Nephron progenitor cell (in vitro differentiated cells): Measurements from ENCODE around the gene LGALS1.

Experiments
- DNase-seq: peaks from one replicate; pipeline ENCODE4 v3.0.0; 2021
- H3K27ac Mint-ChIP-seq: 2 replicates; pipeline ENCODE4 v1.8.0; 2021; ENCODE audit warnings: mild to moderate bottlenecking, moderate library complexity, mixed read lengths
- H3K27me3 Mint-ChIP-seq: 2 replicates; pipeline ENCODE4 v1.8.0; 2021; ENCODE audit warnings: mild to moderate bottlenecking, low read depth, mixed read lengths; ENCODE audit not compliant: poor library complexity
- H3K36me3 Mint-ChIP-seq: 2 replicates; pipeline ENCODE4 v1.8.0; 2021; ENCODE audit warnings: low read depth, mixed read lengths
- H3K4me1 Mint-ChIP-seq: 2 replicates; pipeline ENCODE4 v1.8.0; 2021; ENCODE audit warnings: mixed read lengths
- H3K4me3 Mint-ChIP-seq: 2 replicates; pipeline ENCODE4 v1.8.0; 2021; ENCODE audit warnings: mild to moderate bottlenecking, moderate library complexity, mixed read lengths
- H3K9me3 Mint-ChIP-seq: 2 replicates; pipeline ENCODE4 v1.8.0; 2021; ENCODE audit warnings: mild to moderate bottlenecking, moderate library complexity, mixed read lengths
- CTCF ChIP-seq: fragments of 200-600 bp; sonication (generic); IDR thresholded peaks from 2 replicates; pipeline ENCODE4 v1.5.0; 2021; ENCODE audit warnings: antibody characterized with exemption

Gene LGALS1

GRCh38 chr22:37705205-37705604, 29.8 kb downstream of the LGALS1 start:
- Mint-ChIP-seq H3K36me3 (peaks cover 70% of the 10 kb centered on the region), H3K27me3 (no peaks in the 10 kb centered on the region), H3K4me1 (peaks cover 5% of the 10 kb centered on the region), H3K27ac (no peak overlapping the region), H3K4me3 (no peak overlapping the region), H3K9me3 (no peaks in the 10 kb centered on the region)
- DNase-seq = no peak
- no peak for TF ChIP-seq CTCF

- peaks cover 53% of the 10 kb centered on the region for H3K36me3 Mint-ChIP-seq
- H3K9me3 Mint-ChIP-seq = no peaks in the 10 kb centered on the region
- H3K4me3 Mint-ChIP-seq = no peak overlapping the region
- TF ChIP-seq CTCF = no peak
- H3K27me3 Mint-ChIP-seq = no peaks in the 10 kb centered on the region
- peaks cover 11% of the 10 kb centered on the region for H3K4me1 Mint-ChIP-seq
- H3K27ac Mint-ChIP-seq = no peak overlapping the region
- no peak for DNase-seq
Measured at GRCh38 chr22:37708580-37709444, 33.4 kb downstream of the LGALS1 start.

GRCh38 chr22:37709445-37709765, 34.0 kb downstream of the LGALS1 start:
- DNase-seq = no peak
- Mint-ChIP-seq H3K36me3 (peaks cover 51% of the 10 kb centered on the region), H3K27ac (no peak overlapping the region), H3K4me1 (peaks cover 11% of the 10 kb centered on the region), H3K9me3 (no peaks in the 10 kb centered on the region), H3K27me3 (no peaks in the 10 kb centered on the region), H3K4me3 (no peak overlapping the region)
- TF ChIP-seq CTCF = no peak

GRCh38 chr22:37710675-37711074, 35.2 kb downstream of the LGALS1 start:
- TF ChIP-seq CTCF = no peak
- no peaks in the 10 kb centered on the region for H3K27me3 Mint-ChIP-seq
- no peak overlapping the region for H3K4me3 Mint-ChIP-seq
- no peak overlapping the region for H3K27ac Mint-ChIP-seq
- DNase-seq = no peak
- H3K9me3 Mint-ChIP-seq = no peaks in the 10 kb centered on the region
- peaks cover 11% of the 10 kb centered on the region for H3K4me1 Mint-ChIP-seq
- H3K36me3 Mint-ChIP-seq = peaks cover 46% of the 10 kb centered on the region

- TF ChIP-seq CTCF = no peak
- DNase-seq = no peak
- no peaks in the 10 kb centered on the region for H3K27me3 Mint-ChIP-seq
- no peaks in the 10 kb centered on the region for H3K9me3 Mint-ChIP-seq
- H3K4me1 Mint-ChIP-seq = peaks cover 12% of the 10 kb centered on the region
- no peak overlapping the region for H3K4me3 Mint-ChIP-seq
- no peak overlapping the region for H3K27ac Mint-ChIP-seq
- peaks cover 42% of the 10 kb centered on the region for H3K36me3 Mint-ChIP-seq
Measured at GRCh38 chr22:37711490-37711889, 36.1 kb downstream of the LGALS1 start.

GRCh38 chr22:37713761-37714160, 38.3 kb downstream of the LGALS1 start:
- Mint-ChIP-seq H3K27me3 (no peaks in the 10 kb centered on the region), H3K27ac (no peak overlapping the region), H3K4me3 (no peak overlapping the region), H3K9me3 (no peaks in the 10 kb centered on the region), H3K4me1 (peaks cover 20% of the 10 kb centered on the region), H3K36me3 (peaks cover 38% of the 10 kb centered on the region)
- no peak for TF ChIP-seq CTCF
- no peak for DNase-seq
